ENCODE measurements around the gene SSPN.

GRCh38 chr12:26295001-26295400 lies 99.6 kb downstream of the SSPN start:
- TF ChIP-seq, protein P1, sequence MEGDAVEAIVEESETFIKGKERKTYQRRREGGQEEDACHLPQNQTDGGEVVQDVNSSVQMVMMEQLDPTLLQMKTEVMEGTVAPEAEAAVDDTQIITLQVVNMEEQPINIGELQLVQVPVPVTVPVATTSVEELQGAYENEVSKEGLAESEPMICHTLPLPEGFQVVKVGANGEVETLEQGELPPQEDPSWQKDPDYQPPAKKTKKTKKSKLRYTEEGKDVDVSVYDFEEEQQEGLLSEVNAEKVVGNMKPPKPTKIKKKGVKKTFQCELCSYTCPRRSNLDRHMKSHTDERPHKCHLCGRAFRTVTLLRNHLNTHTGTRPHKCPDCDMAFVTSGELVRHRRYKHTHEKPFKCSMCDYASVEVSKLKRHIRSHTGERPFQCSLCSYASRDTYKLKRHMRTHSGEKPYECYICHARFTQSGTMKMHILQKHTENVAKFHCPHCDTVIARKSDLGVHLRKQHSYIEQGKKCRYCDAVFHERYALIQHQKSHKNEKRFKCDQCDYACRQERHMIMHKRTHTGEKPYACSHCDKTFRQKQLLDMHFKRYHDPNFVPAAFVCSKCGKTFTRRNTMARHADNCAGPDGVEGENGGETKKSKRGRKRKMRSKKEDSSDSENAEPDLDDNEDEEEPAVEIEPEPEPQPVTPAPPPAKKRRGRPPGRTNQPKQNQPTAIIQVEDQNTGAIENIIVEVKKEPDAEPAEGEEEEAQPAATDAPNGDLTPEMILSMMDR (IDR thresholded peaks at IDR 0.05): no peak
- no peak for TF ChIP-seq POLR2AphosphoS5 (IDR thresholded peaks at IDR 0.05)
- TF ChIP-seq POLR2A (IDR thresholded peaks at IDR 0.05): no peak
- no peak for TF ChIP-seq EP300 (IDR thresholded peaks at IDR 0.05)
